GM23338 (cell line): ENCODE data around the gene GPR82. TPM values are rescaled to one million over a fixed set of nuclear protein-coding genes. Genes with fewer than 3 reads are reported as not detected.

Experiments used
- ATAC-seq: fragments of 200-7000 bp; cut with Tn5 transposase; 3 replicates; pipeline ENCODE4 v1.9.1; 2020
- DNase-seq: peaks from one replicate; pipeline ENCODE4 v3.0.0-alpha.2; 2015; ENCODE audit warnings: low spot score
- H2AFZ ChIP-seq: fragments of 200-600 bp; sonication (generic); 2 replicates; pipeline ENCODE4 v1.8.0; 2016; ENCODE audit warnings: antibody characterized with exemption, mild to moderate bottlenecking, moderate library complexity
- H3F3A ChIP-seq: fragments of 200-600 bp; sonication (generic); replicated peaks from 2 replicates; pipeline ENCODE4 v1.8.0; 2017; ENCODE audit warnings: antibody characterized with exemption, mixed run types, low read depth
- H3K27ac ChIP-seq: fragments of 200-600 bp; sonication (generic); 2 replicates; pipeline ENCODE4 v1.6.1; 2016; ENCODE audit warnings: low read depth
- H3K27me3 ChIP-seq: fragments of 200-600 bp; sonication (generic); 2 replicates; pipeline ENCODE4 v1.8.0; 2016; ENCODE audit warnings: mild to moderate bottlenecking, mixed run types, moderate library complexity; ENCODE audit not compliant: insufficient read depth
- H3K36me3 ChIP-seq: fragments of 200-600 bp; sonication (generic); 2 replicates; pipeline ENCODE4 v1.8.0; 2016; ENCODE audit warnings: mild to moderate bottlenecking; ENCODE audit not compliant: insufficient read depth
- H3K4me1 ChIP-seq: fragments of 200-600 bp; sonication (generic); 2 replicates; pipeline ENCODE4 v1.8.0; 2016; ENCODE audit warnings: mild to moderate bottlenecking, moderate library complexity; ENCODE audit not compliant: insufficient read depth
- H3K4me2 ChIP-seq: fragments of 200-600 bp; sonication (generic); 2 replicates; pipeline ENCODE4 v1.7.1; 2017; ENCODE audit warnings: mixed run types
- H3K4me3 ChIP-seq: fragments of 200-600 bp; sonication (generic); 2 replicates; pipeline ENCODE4 v1.6.1; 2016; ENCODE audit warnings: mixed run types
- H3K79me2 ChIP-seq: fragments of 200-600 bp; sonication (generic); replicated peaks from 2 replicates; pipeline ENCODE4 v1.8.0; 2017; ENCODE audit warnings: mild to moderate bottlenecking; ENCODE audit not compliant: insufficient read depth
- H3K9me2 ChIP-seq: fragments of 200-600 bp; sonication (generic); 2 replicates; pipeline ENCODE4 v1.8.0; 2017; ENCODE audit not compliant: insufficient read depth
- H4K20me1 ChIP-seq: fragments of 200-600 bp; sonication (generic); replicated peaks from 2 replicates; pipeline ENCODE4 v1.8.0; 2017; ENCODE audit warnings: mild to moderate bottlenecking; ENCODE audit not compliant: insufficient read depth
- H3K27ac Mint-ChIP-seq: 2 replicates; pipeline ENCODE4 v1.8.0; 2020; ENCODE audit warnings: inconsistent platforms, mild to moderate bottlenecking, moderate library complexity, mixed read lengths
- H3K27me3 Mint-ChIP-seq: 3 replicates; pipeline ENCODE4 v1.8.0; 2022; ENCODE audit warnings: low read depth, mild to moderate bottlenecking, moderate library complexity, mixed read lengths, inconsistent platforms; ENCODE audit not compliant: insufficient read depth, poor library complexity
- H3K36me3 Mint-ChIP-seq: 3 replicates; pipeline ENCODE4 v1.8.0; 2021; ENCODE audit warnings: low read depth, mild to moderate bottlenecking, inconsistent platforms, moderate library complexity, mixed read lengths
- H3K4me1 Mint-ChIP-seq: 3 replicates; pipeline ENCODE4 v1.8.0; 2020; ENCODE audit warnings: mild to moderate bottlenecking, inconsistent platforms, mixed read lengths
- H3K4me3 Mint-ChIP-seq: 3 replicates; pipeline ENCODE4 v1.8.0; 2021; ENCODE audit warnings: moderate library complexity, mild to moderate bottlenecking, inconsistent platforms, mixed read lengths
- H3K9me3 Mint-ChIP-seq: 3 replicates; pipeline ENCODE4 v1.8.0; 2020; ENCODE audit warnings: moderate library complexity, mild to moderate bottlenecking, inconsistent platforms, mixed read lengths
- CREB1 ChIP-seq: fragments of 250-450 bp; sonication (Bioruptor Pico); IDR thresholded peaks from 2 replicates; pipeline ENCODE4 v1.5.0; 2020; ENCODE audit warnings: low read depth, mild to moderate bottlenecking, moderate library complexity
- EZH2 ChIP-seq: fragments of 200-600 bp; sonication (generic); IDR thresholded peaks from one replicate; pipeline ENCODE4 v1.8.0; 2017; ENCODE audit warnings: antibody characterized with exemption, mild to moderate bottlenecking, low read depth; ENCODE audit not compliant: unreplicated experiment
- EZH2phosphoT487 ChIP-seq: fragments of 200-600 bp; sonication (generic); IDR thresholded peaks from one replicate; pipeline ENCODE4 v1.8.1; 2018; ENCODE audit warnings: antibody characterized with exemption; ENCODE audit not compliant: unreplicated experiment
- JUNB ChIP-seq: IDR thresholded peaks from one replicate; pipeline ENCODE4 v1.6.1; 2016; ENCODE audit warnings: antibody characterized with exemption; ENCODE audit not compliant: unreplicated experiment
- NANOG ChIP-seq: IDR thresholded peaks from 2 replicates; pipeline ENCODE4 v1.6.1; 2016; ENCODE audit warnings: antibody characterized with exemption, borderline replicate concordance
- POLR2AphosphoS5 ChIP-seq: IDR thresholded peaks from 2 replicates; pipeline ENCODE4 v1.6.1; 2016; ENCODE audit warnings: antibody characterized with exemption, low read depth
- REST ChIP-seq: IDR thresholded peaks from one replicate; pipeline ENCODE4 v1.6.1; 2018; ENCODE audit warnings: antibody characterized with exemption; ENCODE audit not compliant: unreplicated experiment
- STAT1 ChIP-seq: IDR thresholded peaks from one replicate; pipeline ENCODE4 v1.6.1; 2016; ENCODE audit warnings: antibody characterized with exemption; ENCODE audit not compliant: unreplicated experiment
- ZNF114 ChIP-seq: fragments of 250-450 bp; sonication (Bioruptor Pico); IDR thresholded peaks from 2 replicates; pipeline ENCODE4 v1.5.0; 2020; ENCODE audit warnings: mild to moderate bottlenecking, moderate library complexity
- ZNF331 ChIP-seq: fragments of 250-450 bp; sonication (Bioruptor Pico); IDR thresholded peaks from 2 replicates; pipeline ENCODE4 v1.5.0; 2020; ENCODE audit warnings: low read depth, mild to moderate bottlenecking, moderate library complexity
- polyA plus RNA-seq: library from polyadenylated mRNA; unstranded; fragments of >200 nt; fragmentation: Nextera tagmentation; extraction: Ambion mirVana; gene quantifications from 2 replicates; pipeline ENCODE4 v1.2.1, GENCODE V29; 2016
- total RNA-seq: library from RNA; depleted of rRNA; stranded (reverse); fragments of >200 nt; shearing (Covaris generic); gene quantifications from 2 replicates; pipeline ENCODE4 v1.2.3, GENCODE V29; 2014
- TF ChIP-seq, protein P1 (sequence below): fragments of 250-450 bp; sonication (Bioruptor Pico); IDR thresholded peaks from 2 replicates; pipeline ENCODE4 v1.5.0; 2020; ENCODE audit warnings: mild to moderate bottlenecking, moderate library complexity

GPR82 gene
- total and polyA plus RNA-seq, 2 experiments from 2014 or later = 0.32 TPM; not detected in 1

- TF ChIP-seq ZNF114 (CRISPR knock-in tag) (no peak), JUNB (no peak), REST (no peak), NANOG (no peak), ZNF331 (no peak), EZH2phosphoT487 (no peak), STAT1 (no peak), POLR2AphosphoS5 (no peak)
Observed at GRCh38 chrX:41761702-41762101, 37.7 kb downstream of the GPR82 start (continued).

DNA sequence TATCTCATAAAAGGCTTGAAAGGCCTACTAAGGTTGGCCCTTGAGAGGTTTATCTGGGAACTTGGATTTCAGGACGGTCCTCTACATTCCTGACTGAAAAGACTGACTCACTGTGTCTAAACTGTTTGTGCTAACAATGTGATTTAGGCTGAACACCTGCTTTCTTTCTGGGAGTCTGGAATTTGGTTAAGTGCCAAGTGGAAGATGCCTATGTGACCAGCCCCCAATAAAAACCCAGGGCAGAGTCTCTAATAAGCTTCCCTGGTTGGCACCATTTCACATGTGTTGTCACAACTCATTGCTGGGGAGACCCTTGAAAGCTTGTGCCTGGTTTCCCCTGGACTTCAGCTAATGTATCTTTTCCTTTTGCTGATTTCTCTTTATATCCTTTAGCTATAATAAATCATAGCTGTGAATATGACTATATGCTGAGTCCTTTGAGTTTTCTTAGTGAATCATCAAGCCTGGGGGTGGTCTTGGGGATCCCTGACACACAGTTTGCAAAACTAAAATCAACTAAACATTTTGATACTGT is 55.1 kb downstream of the GPR82 start:
- no peaks in the 10 kb centered on the region for H3K36me3 ChIP-seq
- H3K4me3 Mint-ChIP-seq = no peak overlapping the region
- H3K27ac ChIP-seq = no peak overlapping the region
- H3K9me3 Mint-ChIP-seq = no peaks in the 10 kb centered on the region
- no peaks in the 10 kb centered on the region for H3K4me1 ChIP-seq
- H3K4me3 ChIP-seq = no peak overlapping the region
- no peaks in the 10 kb centered on the region for H4K20me1 ChIP-seq
- H3K9me2 ChIP-seq = no peaks in the 10 kb centered on the region
- H3K27me3 ChIP-seq = no peaks in the 10 kb centered on the region
- H3K27ac Mint-ChIP-seq = no peak overlapping the region
- DNase-seq (no peak), ATAC-seq (no peak)
- H3K36me3 Mint-ChIP-seq = peaks cover 5% of the 10 kb centered on the region
- H3K4me2 ChIP-seq = no peak overlapping the region
- peaks cover 2% of the 10 kb centered on the region; the same call in 1 of the 3 replicates for H3K4me1 Mint-ChIP-seq
- H3K27me3 Mint-ChIP-seq = no peaks in the 10 kb centered on the region
- no peaks in the 10 kb centered on the region; the same call in 1 of the 2 replicates for H3K79me2 ChIP-seq
- H2AFZ ChIP-seq = no peak overlapping the region
- no peaks in the 10 kb centered on the region for H3F3A ChIP-seq
- TF ChIP-seq EZH2 = no peak
- no peak for TF ChIP-seq JUNB
- TF ChIP-seq REST = no peak
- no peak for TF ChIP-seq CREB1 (CRISPR knock-in tag)
- TF ChIP-seq ZNF114 (CRISPR knock-in tag) = no peak
- TF ChIP-seq, protein P1, sequence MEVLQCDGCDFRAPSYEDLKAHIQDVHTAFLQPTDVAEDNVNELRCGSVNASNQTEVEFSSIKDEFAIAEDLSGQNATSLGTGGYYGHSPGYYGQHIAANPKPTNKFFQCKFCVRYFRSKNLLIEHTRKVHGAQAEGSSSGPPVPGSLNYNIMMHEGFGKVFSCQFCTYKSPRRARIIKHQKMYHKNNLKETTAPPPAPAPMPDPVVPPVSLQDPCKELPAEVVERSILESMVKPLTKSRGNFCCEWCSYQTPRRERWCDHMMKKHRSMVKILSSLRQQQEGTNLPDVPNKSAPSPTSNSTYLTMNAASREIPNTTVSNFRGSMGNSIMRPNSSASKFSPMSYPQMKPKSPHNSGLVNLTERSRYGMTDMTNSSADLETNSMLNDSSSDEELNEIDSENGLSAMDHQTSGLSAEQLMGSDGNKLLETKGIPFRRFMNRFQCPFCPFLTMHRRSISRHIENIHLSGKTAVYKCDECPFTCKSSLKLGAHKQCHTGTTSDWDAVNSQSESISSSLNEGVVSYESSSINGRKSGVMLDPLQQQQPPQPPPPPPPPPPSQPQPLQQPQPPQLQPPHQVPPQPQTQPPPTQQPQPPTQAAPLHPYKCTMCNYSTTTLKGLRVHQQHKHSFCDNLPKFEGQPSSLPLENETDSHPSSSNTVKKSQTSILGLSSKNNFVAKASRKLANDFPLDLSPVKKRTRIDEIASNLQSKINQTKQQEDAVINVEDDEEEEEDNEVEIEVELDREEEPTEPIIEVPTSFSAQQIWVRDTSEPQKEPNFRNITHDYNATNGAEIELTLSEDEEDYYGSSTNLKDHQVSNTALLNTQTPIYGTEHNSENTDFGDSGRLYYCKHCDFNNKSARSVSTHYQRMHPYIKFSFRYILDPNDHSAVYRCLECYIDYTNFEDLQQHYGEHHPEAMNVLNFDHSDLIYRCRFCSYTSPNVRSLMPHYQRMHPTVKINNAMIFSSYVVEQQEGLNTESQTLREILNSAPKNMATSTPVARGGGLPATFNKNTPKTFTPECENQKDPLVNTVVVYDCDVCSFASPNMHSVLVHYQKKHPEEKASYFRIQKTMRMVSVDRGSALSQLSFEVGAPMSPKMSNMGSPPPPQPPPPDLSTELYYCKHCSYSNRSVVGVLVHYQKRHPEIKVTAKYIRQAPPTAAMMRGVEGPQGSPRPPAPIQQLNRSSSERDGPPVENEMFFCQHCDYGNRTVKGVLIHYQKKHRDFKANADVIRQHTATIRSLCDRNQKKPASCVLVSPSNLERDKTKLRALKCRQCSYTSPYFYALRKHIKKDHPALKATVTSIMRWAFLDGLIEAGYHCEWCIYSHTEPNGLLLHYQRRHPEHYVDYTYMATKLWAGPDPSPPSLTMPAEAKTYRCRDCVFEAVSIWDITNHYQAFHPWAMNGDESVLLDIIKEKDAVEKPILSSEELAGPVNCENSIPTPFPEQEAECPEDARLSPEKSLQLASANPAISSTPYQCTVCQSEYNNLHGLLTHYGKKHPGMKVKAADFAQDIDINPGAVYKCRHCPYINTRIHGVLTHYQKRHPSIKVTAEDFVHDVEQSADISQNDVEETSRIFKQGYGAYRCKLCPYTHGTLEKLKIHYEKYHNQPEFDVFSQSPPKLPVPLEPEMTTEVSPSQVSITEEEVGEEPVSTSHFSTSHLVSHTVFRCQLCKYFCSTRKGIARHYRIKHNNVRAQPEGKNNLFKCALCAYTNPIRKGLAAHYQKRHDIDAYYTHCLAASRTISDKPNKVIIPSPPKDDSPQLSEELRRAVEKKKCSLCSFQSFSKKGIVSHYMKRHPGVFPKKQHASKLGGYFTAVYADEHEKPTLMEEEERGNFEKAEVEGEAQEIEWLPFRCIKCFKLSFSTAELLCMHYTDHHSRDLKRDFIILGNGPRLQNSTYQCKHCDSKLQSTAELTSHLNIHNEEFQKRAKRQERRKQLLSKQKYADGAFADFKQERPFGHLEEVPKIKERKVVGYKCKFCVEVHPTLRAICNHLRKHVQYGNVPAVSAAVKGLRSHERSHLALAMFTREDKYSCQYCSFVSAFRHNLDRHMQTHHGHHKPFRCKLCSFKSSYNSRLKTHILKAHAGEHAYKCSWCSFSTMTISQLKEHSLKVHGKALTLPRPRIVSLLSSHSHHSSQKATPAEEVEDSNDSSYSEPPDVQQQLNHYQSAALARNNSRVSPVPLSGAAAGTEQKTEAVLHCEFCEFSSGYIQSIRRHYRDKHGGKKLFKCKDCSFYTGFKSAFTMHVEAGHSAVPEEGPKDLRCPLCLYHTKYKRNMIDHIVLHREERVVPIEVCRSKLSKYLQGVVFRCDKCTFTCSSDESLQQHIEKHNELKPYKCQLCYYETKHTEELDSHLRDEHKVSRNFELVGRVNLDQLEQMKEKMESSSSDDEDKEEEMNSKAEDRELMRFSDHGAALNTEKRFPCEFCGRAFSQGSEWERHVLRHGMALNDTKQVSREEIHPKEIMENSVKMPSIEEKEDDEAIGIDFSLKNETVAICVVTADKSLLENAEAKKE = no peak
- TF ChIP-seq STAT1 = no peak
